Duodenal mucosa (tissue), 2 donors: ENCODE measurements around the gene CCSER1.
"Not testable (repeated sequence)": the region's sequence is repeated elsewhere in the genome, so short reads cannot be mapped to it uniquely, and the experiment has no call there.

Experiments used
- H3K27ac ChIP-seq: one replicate; pipeline ENCODE4 v1.7.0; 2013; ENCODE audit warnings: low read depth, low read length
- H3K27me3 ChIP-seq, 2 donors: one replicate each; pipeline ENCODE4 v1.7.0; 2013; ENCODE audit warnings: low read length in 2 of 2, control low read depth in 1 of 2; ENCODE audit not compliant: insufficient read depth in 2 of 2, control insufficient read depth in 1 of 2
- H3K36me3 ChIP-seq, 2 donors: one replicate each; pipeline ENCODE4 v1.7.0; 2013; ENCODE audit warnings: low read length in 2 of 2, control low read depth in 1 of 2; ENCODE audit not compliant: insufficient read depth in 2 of 2, control insufficient read depth in 1 of 2
- H3K4me1 ChIP-seq, 2 donors: one replicate each; pipeline ENCODE4 v1.7.0; 2013; ENCODE audit warnings: low read length in 2 of 2, control low read depth in 1 of 2; ENCODE audit not compliant: insufficient read depth in 2 of 2, control insufficient read depth in 1 of 2
- H3K4me3 ChIP-seq, 2 donors: one replicate each; pipeline ENCODE4 v1.7.0; 2013; ENCODE audit warnings: low read length in 2 of 2, low read depth in 1 of 2
- H3K9ac ChIP-seq, 2 donors: one replicate each; pipeline ENCODE4 v1.7.0; 2013; ENCODE audit warnings: low read length in 2 of 2, low read depth in 1 of 2
- H3K9me3 ChIP-seq, 2 donors: one replicate each; pipeline ENCODE4 v1.7.0; 2013; ENCODE audit warnings: low read length in 2 of 2, control low read depth in 1 of 2; ENCODE audit not compliant: control insufficient read depth in 1 of 2

The CCSER1 gene

GRCh38 chr4:91092398-91092980 is 965.3 kb downstream of the CCSER1 start:
- H3K9me3 ChIP-seq, result no peaks in the 10 kb centered on the region
- no peaks in the 10 kb centered on the region for H3K4me1 ChIP-seq
- H3K27me3 ChIP-seq, result no peaks in the 10 kb centered on the region
- no peak overlapping the region for H3K4me3 ChIP-seq
- no peak overlapping the region for H3K27ac ChIP-seq
- H3K36me3 ChIP-seq, result no peaks in the 10 kb centered on the region
- H3K9ac ChIP-seq, result no peak overlapping the region

GRCh38 chr4:91094220-91094619 is 967.0 kb downstream of the CCSER1 start:
- not testable (repeated sequence) for H3K4me3 ChIP-seq, H3K9me3 ChIP-seq, H3K4me1 ChIP-seq, H3K27me3 ChIP-seq, H3K9ac ChIP-seq, H3K27ac ChIP-seq, H3K36me3 ChIP-seq

- no peaks in the 10 kb centered on the region for H3K36me3 ChIP-seq
- no peak overlapping the region for H3K9ac ChIP-seq
- H3K27ac ChIP-seq, result no peak overlapping the region
- no peak overlapping the region for H3K4me3 ChIP-seq
- H3K27me3 ChIP-seq, result no peaks in the 10 kb centered on the region
- H3K4me1 ChIP-seq, result no peaks in the 10 kb centered on the region
- peaks cover 0 to 6% of the 10 kb centered on the region in 2 donors for H3K9me3 ChIP-seq
These were observed 972.5 kb downstream of the CCSER1 start for GRCh38 chr4:91099666-91100065.

- Histone ChIP-seq H3K27ac (no peak overlapping the region), H3K9ac (no peak overlapping the region), H3K4me1 (no peaks in the 10 kb centered on the region), H3K36me3 (no peaks in the 10 kb centered on the region), H3K9me3 (peaks cover 0 to 6% of the 10 kb centered on the region in 2 donors), H3K4me3 (no peak overlapping the region), H3K27me3 (no peaks in the 10 kb centered on the region)
These were observed 981.6 kb downstream of the CCSER1 start for GRCh38 chr4:91108751-91109150.

- H3K9me3 ChIP-seq, result no peaks in the 10 kb centered on the region
- H3K27me3 ChIP-seq, result no peaks in the 10 kb centered on the region
- no peaks in the 10 kb centered on the region for H3K4me1 ChIP-seq
- no peak overlapping the region for H3K9ac ChIP-seq
- H3K27ac ChIP-seq, result no peak overlapping the region
- H3K36me3 ChIP-seq, result no peaks in the 10 kb centered on the region
- H3K4me3 ChIP-seq, result no peak overlapping the region
These were observed 984.4 kb downstream of the CCSER1 start for GRCh38 chr4:91111556-91111955.

GRCh38 chr4:91113130-91113706 is 986.0 kb downstream of the CCSER1 start:
- Histone ChIP-seq H3K9ac (no peak overlapping the region), H3K27me3 (no peaks in the 10 kb centered on the region), H3K4me3 (no peak overlapping the region), H3K4me1 (no peaks in the 10 kb centered on the region), H3K27ac (no peak overlapping the region), H3K36me3 (no peaks in the 10 kb centered on the region), H3K9me3 (no peaks in the 10 kb centered on the region)

- Histone ChIP-seq H3K36me3 (no peaks in the 10 kb centered on the region), H3K27me3 (no peaks in the 10 kb centered on the region), H3K27ac (no peak overlapping the region), H3K4me3 (no peak overlapping the region), H3K9ac (no peak overlapping the region), H3K4me1 (no peaks in the 10 kb centered on the region), H3K9me3 (no peaks in the 10 kb centered on the region)
These were observed 987.2 kb downstream of the CCSER1 start for GRCh38 chr4:91114386-91114785.

GRCh38 chr4:91116861-91117260 is 989.7 kb downstream of the CCSER1 start:
- H3K36me3 ChIP-seq, result no peaks in the 10 kb centered on the region
- no peak overlapping the region for H3K27ac ChIP-seq
- no peaks in the 10 kb centered on the region for H3K27me3 ChIP-seq
- H3K9me3 ChIP-seq, result no peaks in the 10 kb centered on the region
- no peak overlapping the region for H3K4me3 ChIP-seq
- H3K4me1 ChIP-seq, result no peaks in the 10 kb centered on the region
- H3K9ac ChIP-seq, result no peak overlapping the region

GRCh38 chr4:91118597-91118996 is 991.4 kb downstream of the CCSER1 start:
- no peaks in the 10 kb centered on the region for H3K9me3 ChIP-seq
- H3K36me3 ChIP-seq, result no peaks in the 10 kb centered on the region
- no peak overlapping the region for H3K4me3 ChIP-seq
- no peaks in the 10 kb centered on the region for H3K4me1 ChIP-seq
- H3K27me3 ChIP-seq, result no peaks in the 10 kb centered on the region
- H3K27ac ChIP-seq, result no peak overlapping the region
- no peak overlapping the region for H3K9ac ChIP-seq

GRCh38 chr4:91123742-91124141 is 996.5 kb downstream of the CCSER1 start:
- no peak overlapping the region for H3K4me3 ChIP-seq
- no peak overlapping the region for H3K27ac ChIP-seq
- H3K36me3 ChIP-seq, result no peaks in the 10 kb centered on the region
- H3K4me1 ChIP-seq, result no peaks in the 10 kb centered on the region
- no peaks in the 10 kb centered on the region for H3K9me3 ChIP-seq
- no peaks in the 10 kb centered on the region for H3K27me3 ChIP-seq
- no peak overlapping the region for H3K9ac ChIP-seq
